ENCODE measurements around the gene COL13A1. TPM values are rescaled to one million over a fixed set of nuclear protein-coding genes. Genes with fewer than 3 reads are reported as not detected.

The COL13A1 gene
- total and polyA plus RNA-seq, 2 of the 8 experiments (the other 6 are each of a cell fraction or from before 2014, with no cell fraction given): 2.6 to 5.2 TPM

DNA sequence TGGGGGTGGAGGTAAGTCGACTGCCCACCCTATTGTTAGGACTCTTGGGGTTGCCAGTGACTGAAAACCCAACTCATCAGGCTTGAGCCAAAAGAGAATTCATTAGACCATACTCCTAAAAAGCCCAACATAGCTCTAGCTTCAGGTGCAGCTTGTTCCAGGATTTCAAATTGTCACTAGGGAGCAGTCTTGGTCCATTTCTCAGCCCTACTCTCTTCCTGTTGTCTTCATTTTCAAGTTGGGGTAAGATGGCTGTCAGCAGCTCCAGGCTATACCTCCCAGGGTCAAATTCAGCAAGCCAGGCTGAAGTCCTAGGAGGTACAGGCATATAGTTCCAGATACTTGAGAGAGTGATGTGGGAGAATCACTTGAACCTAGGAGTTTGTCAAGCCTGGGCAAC, 14.9 kb upstream of the COL13A1 start:
- Histone ChIP-seq H3K9me3 (ENCODE audit: insufficient read depth in 2 of 2, low read depth in 1 of 2, low read length in 1 of 2) (no peaks in the 10 kb centered on the region), H3K4me1 (replicated peaks in 1 of 4; ENCODE audit: control insufficient read depth in 3 of 4, insufficient read depth in 4 of 4, low read length in 3 of 4) (peaks cover 0 to 3% (median 0%) of the 10 kb centered on the region in 4 experiments; a peak in 1 of 7 replicates), H3K23ac (ENCODE audit: insufficient read length) (no peak overlapping the region), H4K91ac (replicated peaks; ENCODE audit: insufficient read length, low read length) (no peak overlapping the region), H3K14ac (ENCODE audit: insufficient read length) (no peak overlapping the region), H2AK5ac (ENCODE audit: low read depth, low read length) (no peak overlapping the region), H3K4me3 (ENCODE audit: extremely low read depth in 1 of 4, insufficient read depth in 2 of 4, low read depth in 3 of 4, low read length in 4 of 4) (no peak overlapping the region), H3K36me3 (ENCODE audit: control insufficient read depth in 2 of 4, insufficient read depth in 4 of 4, low read length in 3 of 4) (no peaks in the 10 kb centered on the region), H3K9ac (replicated peaks in 1 of 4; ENCODE audit: extremely low read depth in 1 of 4, low read depth in 3 of 4, low read length in 3 of 4) (no peak overlapping the region), H4K20me1 (replicated peaks in 1 of 2; ENCODE audit: control insufficient read depth in 1 of 2, insufficient read depth in 2 of 2, low read length in 2 of 2) (no peaks in the 10 kb centered on the region), H4K5ac (ENCODE audit: insufficient read length, low read depth, low read length) (no peak overlapping the region), H4K8ac (ENCODE audit: extremely low read depth, insufficient read depth, low read length) (no peak overlapping the region), H3K79me1 (ENCODE audit: low read depth, low read length) (no peaks in the 10 kb centered on the region), H2BK20ac (ENCODE audit: low read length) (no peak overlapping the region), H3K4me2 (ENCODE audit: insufficient read depth in 1 of 2, low read depth in 2 of 2, low read length in 2 of 2) (no peak overlapping the region), H3K23me2 (ENCODE audit: low read depth, low read length) (peaks cover 3% of the 10 kb centered on the region; the same call in 1 of the 2 replicates), H3K79me2 (ENCODE audit: control insufficient read depth in 1 of 2, insufficient read depth in 2 of 2, low read length in 2 of 2) (no peaks in the 10 kb centered on the region), H3K56ac (replicated peaks; ENCODE audit: insufficient read length, low read depth, low read length) (no peak overlapping the region), H2BK120ac (replicated peaks; ENCODE audit: low read depth, low read length) (no peak overlapping the region), H2AFZ (ENCODE audit: low read length) (no peak overlapping the region), H3K4ac (replicated peaks; ENCODE audit: insufficient read length, low read depth, low read length) (no peak overlapping the region), H2BK5ac (ENCODE audit: low read depth, low read length) (no peak overlapping the region), H3K27ac (ENCODE audit: low read depth, low read length) (no peak overlapping the region), H2BK12ac (ENCODE audit: low read depth, low read length) (no peak overlapping the region), H3K27me3 (replicated peaks in 1 of 4; ENCODE audit: control insufficient read depth in 3 of 4, extremely low read depth in 1 of 4, insufficient read depth in 3 of 4, low read length in 3 of 4) (peaks cover 0 to 5% (median 0%) of the 10 kb centered on the region in 4 experiments; a peak in 1 of 7 replicates), H3K18ac (ENCODE audit: extremely low read depth, low read length) (no peak overlapping the region), H2BK15ac (ENCODE audit: low read length) (no peak overlapping the region)
- ChIA-PET CTCF (ENCODE audit: partially characterized antibody) (interaction anchor here (0.6 to 41.3 kb wide), 48 partner anchors 11 to 522 kb away, joined by 3 to 958 read pairs (median 5); partner anchors contain the start of genes COL13A1 and TYSND1), POLR2A (ENCODE audit: partially characterized antibody) (interaction anchor here (1.0 kb wide), 1 partner anchor 359 kb away, joined by 4 read pairs; the partner anchor contains the start of gene TYSND1)
- peak; percentile 76 for FAIRE-seq
- no peak for DNase-seq (ENCODE audit: low read depth in 1 of 2, low spot score in 2 of 2)
- 65% methylated on average over 1 of the region's 1 CpG; no CpG with 5 or more reads in 1 of the 2 experiments for WGBS, 2 experiments (ENCODE audit: extremely low coverage in 1 of 2, insufficient coverage in 1 of 2, insufficient read length in 1 of 2, insufficient replicate concordance in 2 of 2, low coverage in 1 of 2, low lambda C conversion rate in 2 of 2, missing lambda C conversion rate in 1 of 2)
- TF ChIP-seq SP2 (IDR thresholded peaks at IDR 0.05; ENCODE audit: low read length) (no peak), JUN (IDR thresholded peaks at IDR 0.05; ENCODE audit: low read depth, low read length) (no peak), PHF8 (conservative IDR thresholded peaks at IDR 0.05; ENCODE audit: low read depth, low read length) (no peak), YY1 (IDR thresholded peaks at IDR 0.05; ENCODE audit: low read depth, low read length) (peak; percentile 78), MAFK (IDR thresholded peaks at IDR 0.05; ENCODE audit: low read depth, low read length) (no peak), SRF (IDR thresholded peaks at IDR 0.05; ENCODE audit: low read depth, low read length) (no peak), TAF7 (optimal IDR thresholded peaks at IDR 0.05; ENCODE audit: borderline replicate concordance, low read depth, low read length) (no peak), ATF2 (IDR thresholded peaks at IDR 0.05; ENCODE audit: low read length) (no peak), RAD21 (IDR thresholded peaks at IDR 0.05 in 1 of 2, conservative IDR thresholded peaks at IDR 0.05 in 1 of 2; ENCODE audit: low read depth in 2 of 2, low read length in 2 of 2) (peak; percentile 82 to 85), EZH2 (IDR thresholded peaks at IDR 0.05; ENCODE audit: low read depth, low read length, severe bottlenecking) (no peak), TAF1 (IDR thresholded peaks at IDR 0.05; ENCODE audit: low read depth, low read length) (0 out of 2 replicates have a peak, but pooled peaks have one; percentile 17), NANOG (IDR thresholded peaks at IDR 0.05; ENCODE audit: insufficient read depth, low read depth, low read length, poor library complexity, severe bottlenecking) (no peak)

Measured in H1 (cell line).